Dendritic cell treated with granulocyte-macrophage colony-stimulating factor and Interleukin-4, amounts not matched to agents 40 ng/mL and 50 ng/mL, for 4 days (primary cell): ENCODE results near the gene GRK6.

Experiments
- H3K27ac Mint-ChIP-seq: one replicate; pipeline ENCODE4 v1.8.0; 2022; ENCODE audit warnings: mild to moderate bottlenecking, mixed read lengths
- H3K27me3 Mint-ChIP-seq: one replicate; pipeline ENCODE4 v1.8.0; 2022; ENCODE audit warnings: mild to moderate bottlenecking, mixed read lengths
- H3K36me3 Mint-ChIP-seq: one replicate; pipeline ENCODE4 v1.8.0; 2022; ENCODE audit warnings: low read depth, mixed read lengths
- H3K4me1 Mint-ChIP-seq: one replicate; pipeline ENCODE4 v1.8.0; 2022; ENCODE audit warnings: low read depth, mixed read lengths
- H3K4me3 Mint-ChIP-seq: one replicate; pipeline ENCODE4 v1.8.0; 2022; ENCODE audit warnings: mild to moderate bottlenecking, moderate library complexity, mixed read lengths
- H3K9me3 Mint-ChIP-seq: one replicate; pipeline ENCODE4 v1.8.0; 2022; ENCODE audit warnings: mixed read lengths
- intact Hi-C: fragments of 100-400 bp; cut with micrococcal nuclease; formaldehyde crosslinking; loops from one replicate; pipeline ENCODE4 v1.15.0; 2022

The GRK6 gene

GRCh38 chr5:177425801-177426565 lies 493 bp upstream of the GRK6 start:
- intact Hi-C loops = loop anchor here (1.0 kb wide), 1 partner anchor 10 kb away; no protein-coding TSS in a partner anchor
- H3K4me3 Mint-ChIP-seq = peak overlapping the region; percentile 86
- H3K4me1 Mint-ChIP-seq = peaks cover 54% of the 10 kb centered on the region
- H3K27ac Mint-ChIP-seq = peak overlapping the region; percentile 96
- no peaks in the 10 kb centered on the region for H3K9me3 Mint-ChIP-seq
- no peaks in the 10 kb centered on the region for H3K27me3 Mint-ChIP-seq
- H3K36me3 Mint-ChIP-seq = peaks cover 20% of the 10 kb centered on the region

DNA sequence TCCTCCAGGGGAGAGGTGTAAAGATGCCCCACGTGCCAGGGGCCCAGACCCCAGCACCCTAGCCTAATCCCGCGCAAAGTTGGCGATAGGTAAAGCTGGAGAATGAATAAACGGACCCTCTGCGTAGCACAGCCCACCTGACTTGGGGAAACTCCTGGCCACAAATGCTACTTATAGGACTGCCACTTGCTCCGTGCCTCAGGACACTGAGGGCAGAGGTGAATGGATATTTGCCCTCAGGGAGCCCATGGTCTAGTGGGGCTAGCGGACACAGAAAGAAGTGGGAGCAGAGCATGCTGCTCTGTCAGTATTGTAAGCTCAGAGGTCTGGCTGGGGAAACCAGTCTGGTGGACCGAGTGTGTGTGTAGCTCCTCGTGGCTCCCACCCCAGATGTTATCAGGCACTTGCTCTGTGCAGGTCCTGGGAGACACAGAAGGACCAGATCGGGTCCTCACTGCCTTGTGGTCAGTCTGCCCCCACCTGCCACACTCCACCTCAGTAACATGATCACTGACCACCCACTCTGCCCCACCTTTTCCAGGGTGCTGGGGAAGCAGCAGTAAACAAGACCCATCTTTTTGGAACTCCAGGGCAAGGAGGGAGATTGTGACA lies 841 bp downstream of the GRK6 start:
- Mint-ChIP-seq H3K4me1 (peaks cover 65% of the 10 kb centered on the region), H3K27ac (peak overlapping the region; percentile 96), H3K27me3 (no peaks in the 10 kb centered on the region), H3K9me3 (no peaks in the 10 kb centered on the region), H3K36me3 (peaks cover 34% of the 10 kb centered on the region), H3K4me3 (peak overlapping the region; percentile 83)
- intact Hi-C loops = no loop called here

- peaks cover 41% of the 10 kb centered on the region for H3K36me3 Mint-ChIP-seq
Measured at GRCh38 chr5:177427919-177428573, 1.6 kb downstream of the GRK6 start.

GRCh38 chr5:177428574-177429217 lies 2.2 kb downstream of the GRK6 start:
- intact Hi-C loops = no loop called here
- H3K4me1 Mint-ChIP-seq = peaks cover 75% of the 10 kb centered on the region
- H3K27ac Mint-ChIP-seq = peak overlapping the region; percentile 96
- H3K27me3 Mint-ChIP-seq = no peaks in the 10 kb centered on the region
- no peaks in the 10 kb centered on the region for H3K9me3 Mint-ChIP-seq
- H3K36me3 Mint-ChIP-seq = peaks cover 48% of the 10 kb centered on the region
- peak overlapping the region; percentile 83 for H3K4me3 Mint-ChIP-seq

More at GRCh38 chr5:177427919-177428573, 1.6 kb downstream of the GRK6 start:
- intact Hi-C loops = no loop called here
- peak overlapping the region; percentile 83 for H3K4me3 Mint-ChIP-seq
- peak overlapping the region; percentile 96 for H3K27ac Mint-ChIP-seq
- no peaks in the 10 kb centered on the region for H3K9me3 Mint-ChIP-seq
- no peaks in the 10 kb centered on the region for H3K27me3 Mint-ChIP-seq
- peaks cover 68% of the 10 kb centered on the region for H3K4me1 Mint-ChIP-seq

GRCh38 chr5:177429248-177430040 lies 3.0 kb downstream of the GRK6 start:
- Mint-ChIP-seq H3K27ac (peak overlapping the region; percentile 96), H3K9me3 (no peaks in the 10 kb centered on the region), H3K27me3 (no peaks in the 10 kb centered on the region), H3K36me3 (peaks cover 55% of the 10 kb centered on the region), H3K4me1 (peaks cover 79% of the 10 kb centered on the region), H3K4me3 (peak overlapping the region; percentile 83)
- intact Hi-C loops = loop anchor here (2.0 kb wide), 1 partner anchor 25 kb away; no protein-coding TSS in a partner anchor

DNA sequence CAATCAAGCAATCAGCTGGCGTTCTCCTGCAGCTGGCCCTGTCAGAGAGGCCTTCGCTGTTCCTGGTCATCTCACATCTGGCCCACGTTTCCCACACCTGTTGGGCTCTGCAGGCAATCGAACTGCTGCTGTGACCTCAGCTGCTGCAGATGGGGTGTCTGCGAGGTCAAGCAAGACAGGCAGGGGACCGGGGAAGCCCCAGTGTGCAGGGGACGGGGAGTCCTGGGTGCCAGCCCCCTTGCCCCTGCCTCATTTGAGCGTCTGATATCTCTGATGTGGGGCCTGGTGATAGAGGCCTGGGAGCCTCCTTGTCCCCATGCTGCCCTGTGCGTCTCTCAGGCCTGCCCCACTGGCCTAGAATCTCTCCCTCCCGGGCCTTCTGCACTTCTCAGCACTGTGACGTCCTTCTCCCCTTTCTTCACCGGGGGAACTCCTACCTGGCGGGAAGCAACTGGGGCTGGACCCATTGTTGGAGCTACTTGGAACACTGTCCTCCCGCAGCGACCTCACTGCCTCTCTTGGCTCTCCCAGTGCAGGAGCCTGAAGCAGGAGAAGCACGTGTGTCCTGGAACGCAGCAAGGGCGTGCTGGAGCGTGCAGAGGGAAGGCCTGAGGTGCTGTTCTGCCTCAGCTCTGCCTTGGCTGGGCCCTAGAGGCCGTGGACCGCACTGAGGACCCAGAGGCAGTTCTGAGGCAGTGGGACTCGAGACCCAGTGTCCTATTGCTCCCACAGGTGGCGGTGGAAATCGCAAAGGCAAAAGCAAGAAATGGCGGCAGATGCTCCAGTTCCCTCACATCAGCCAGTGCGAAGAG lies 3.9 kb downstream of the GRK6 start:
- intact Hi-C loops = loop anchor here (2.0 kb wide), 1 partner anchor 24 kb away; no protein-coding TSS in a partner anchor

GRCh38 chr5:177430972-177431316 lies 4.5 kb downstream of the GRK6 start:
- Mint-ChIP-seq H3K9me3 (no peaks in the 10 kb centered on the region), H3K4me1 (peaks cover 69% of the 10 kb centered on the region), H3K36me3 (peaks cover 70% of the 10 kb centered on the region), H3K27ac (peak overlapping the region; percentile 96), H3K4me3 (peak overlapping the region; percentile 51), H3K27me3 (no peaks in the 10 kb centered on the region)
- intact Hi-C loops = loop anchor here (2.0 kb wide), 1 partner anchor 24 kb away; no protein-coding TSS in a partner anchor

More for the DNA sequence above, 3.9 kb downstream of the GRK6 start:
- peaks cover 64% of the 10 kb centered on the region for H3K36me3 Mint-ChIP-seq
- no peaks in the 10 kb centered on the region for H3K9me3 Mint-ChIP-seq
- peak overlapping the region; percentile 96 for H3K27ac Mint-ChIP-seq
- H3K27me3 Mint-ChIP-seq = no peaks in the 10 kb centered on the region
- peaks cover 75% of the 10 kb centered on the region for H3K4me1 Mint-ChIP-seq
- peak overlapping the region; percentile 83 for H3K4me3 Mint-ChIP-seq

DNA sequence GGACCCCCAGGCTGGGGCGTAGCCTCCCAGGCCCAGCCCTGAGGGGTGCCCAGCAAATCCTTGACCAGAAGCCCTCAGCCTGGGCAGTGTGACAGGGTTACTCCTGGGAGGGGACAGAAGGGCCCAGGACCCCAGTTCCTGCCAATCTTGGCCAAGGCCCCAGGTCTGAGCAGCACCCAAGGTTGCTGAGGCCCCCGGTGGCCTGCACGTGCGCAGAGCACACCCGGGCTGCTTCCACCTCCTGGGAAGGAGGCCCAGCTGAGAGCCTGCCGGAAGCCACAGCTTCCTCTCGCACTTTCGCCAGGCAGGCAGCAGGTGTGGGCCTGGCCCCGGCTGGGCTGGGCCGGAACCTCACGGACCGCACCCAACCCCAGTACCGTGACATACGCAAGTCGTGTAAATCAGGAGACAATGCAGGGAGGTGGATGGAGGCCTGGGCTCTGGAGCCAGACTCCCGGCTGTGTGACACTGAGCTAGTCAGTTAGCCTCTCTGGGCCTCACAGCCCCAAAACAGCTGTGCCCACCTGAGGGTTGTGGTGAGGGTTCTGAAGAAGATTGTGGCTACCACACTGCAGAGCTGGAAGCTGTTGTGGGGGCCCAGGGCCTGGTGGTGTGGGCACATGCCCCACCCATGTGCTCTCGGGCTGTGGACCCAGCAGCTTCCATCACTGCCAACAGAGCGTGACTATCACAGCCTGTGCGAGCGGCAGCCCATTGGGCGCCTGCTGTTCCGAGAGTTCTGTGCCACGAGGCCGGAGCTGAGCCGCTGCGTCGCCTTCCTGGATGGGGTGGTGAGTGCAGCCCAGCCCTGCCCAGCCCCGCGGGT lies 5.1 kb downstream of the GRK6 start:
- Mint-ChIP-seq H3K36me3 (peaks cover 76% of the 10 kb centered on the region), H3K4me1 (peaks cover 69% of the 10 kb centered on the region), H3K4me3 (peak overlapping the region; percentile 51), H3K27ac (peak overlapping the region; percentile 96), H3K27me3 (no peaks in the 10 kb centered on the region), H3K9me3 (no peaks in the 10 kb centered on the region)
- intact Hi-C loops = loop anchor here (2.0 kb wide), 1 partner anchor 23 kb away; no protein-coding TSS in a partner anchor

DNA sequence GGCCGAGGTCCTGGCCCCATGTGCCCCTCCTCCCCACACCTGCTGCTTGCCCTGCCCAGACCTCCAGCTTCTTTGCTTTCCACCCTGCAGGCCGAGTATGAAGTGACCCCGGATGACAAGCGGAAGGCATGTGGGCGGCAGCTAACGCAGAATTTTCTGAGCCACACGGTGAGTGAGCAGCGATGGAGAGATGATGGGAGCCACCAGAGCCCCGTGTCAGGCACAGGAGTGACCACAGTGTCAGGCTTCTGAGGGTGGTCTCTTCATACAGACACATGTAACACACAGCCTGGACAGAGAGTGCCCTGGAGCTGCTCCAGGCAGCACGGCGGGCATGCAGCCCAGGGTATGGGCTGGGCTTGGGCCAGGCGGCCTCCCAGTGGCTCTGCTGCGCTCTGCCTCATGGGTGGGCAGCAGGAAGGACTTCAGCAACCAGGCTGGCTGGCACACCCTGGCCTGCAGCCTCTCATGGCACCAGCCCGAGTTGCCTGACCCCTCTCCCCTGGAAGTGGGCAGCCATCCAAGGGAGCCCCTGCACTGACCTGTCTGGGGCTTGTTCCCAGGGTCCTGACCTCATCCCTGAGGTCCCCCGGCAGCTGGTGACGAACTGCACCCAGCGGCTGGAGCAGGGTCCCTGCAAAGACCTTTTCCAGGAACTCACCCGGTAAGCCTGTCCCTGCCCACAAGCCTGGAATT lies 5.8 kb downstream of the GRK6 start:
- Mint-ChIP-seq H3K27ac (peak overlapping the region; percentile 96), H3K4me3 (no peak overlapping the region), H3K36me3 (peaks cover 79% of the 10 kb centered on the region), H3K4me1 (peaks cover 72% of the 10 kb centered on the region), H3K9me3 (no peaks in the 10 kb centered on the region), H3K27me3 (no peaks in the 10 kb centered on the region)
- intact Hi-C loops = no loop called here

DNA sequence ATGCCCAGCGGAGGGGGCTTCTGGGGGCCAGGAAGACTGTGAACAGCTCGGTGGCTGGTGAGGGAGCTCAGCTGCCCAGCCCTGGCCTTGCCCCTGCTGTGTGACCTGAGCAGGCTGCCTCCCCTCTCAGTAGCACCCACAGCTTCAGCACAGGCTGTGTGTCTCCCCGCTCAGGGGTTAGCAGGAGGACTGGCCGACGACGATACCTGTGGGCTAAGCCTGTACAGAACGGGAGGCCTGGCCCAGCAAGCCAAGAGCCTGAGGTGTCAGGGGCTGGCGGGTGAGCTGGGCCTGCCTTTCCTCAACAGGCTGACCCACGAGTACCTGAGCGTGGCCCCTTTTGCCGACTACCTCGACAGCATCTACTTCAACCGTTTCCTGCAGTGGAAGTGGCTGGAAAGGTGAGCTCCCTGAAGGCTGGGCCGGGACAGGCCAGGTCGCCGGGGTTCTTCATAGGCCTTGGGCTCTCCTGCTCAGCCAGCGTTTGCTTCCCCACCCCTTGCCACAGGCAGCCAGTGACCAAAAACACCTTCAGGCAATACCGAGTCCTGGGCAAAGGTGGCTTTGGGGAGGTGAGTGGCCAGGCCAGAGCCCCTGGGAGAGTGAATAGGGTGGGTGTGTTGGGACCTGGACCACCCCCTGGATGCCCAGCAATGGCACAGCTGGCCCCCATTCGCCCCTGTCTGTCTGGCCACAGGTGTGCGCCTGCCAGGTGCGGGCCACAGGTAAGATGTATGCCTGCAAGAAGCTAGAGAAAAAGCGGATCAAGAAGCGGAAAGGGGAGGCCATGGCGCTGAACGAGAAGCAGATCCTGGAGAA lies 6.6 kb downstream of the GRK6 start:
- Mint-ChIP-seq H3K27me3 (no peaks in the 10 kb centered on the region), H3K9me3 (no peaks in the 10 kb centered on the region), H3K4me3 (no peak overlapping the region), H3K36me3 (peaks cover 84% of the 10 kb centered on the region), H3K4me1 (peaks cover 64% of the 10 kb centered on the region), H3K27ac (no peak overlapping the region)
- intact Hi-C loops = no loop called here

- no peak overlapping the region for H3K27ac Mint-ChIP-seq
- H3K27me3 Mint-ChIP-seq = no peaks in the 10 kb centered on the region
- H3K36me3 Mint-ChIP-seq = peaks cover 91% of the 10 kb centered on the region
- H3K4me3 Mint-ChIP-seq = no peak overlapping the region
- H3K9me3 Mint-ChIP-seq = no peaks in the 10 kb centered on the region
- intact Hi-C loops = no loop called here
- peaks cover 63% of the 10 kb centered on the region for H3K4me1 Mint-ChIP-seq
Measured at GRCh38 chr5:177433658-177434217, 7.3 kb downstream of the GRK6 start.
